Smooth muscle cell (in vitro differentiated cells): ENCODE results near the gene WHRN. TPM values are rescaled to one million over a fixed set of nuclear protein-coding genes. Genes with fewer than 3 reads are reported as not detected.

Experiments used
- DNase-seq: peaks from one replicate; lab custom pipeline; 2025; ENCODE audit not compliant: unreplicated experiment; lab: John Stamatoyannopoulos, UW
- H2AFZ ChIP-seq: fragments of 200-600 bp; sonication (generic); 2 replicates; pipeline ENCODE4 v1.6.0; 2016; ENCODE audit warnings: antibody characterized with exemption, low read depth, mild to moderate bottlenecking
- H3F3A ChIP-seq: fragments of 200-600 bp; sonication (generic); 2 replicates; pipeline ENCODE4 v1.6.0; 2017; ENCODE audit warnings: antibody characterized with exemption, low read depth
- H3K27ac ChIP-seq: fragments of 200-600 bp; sonication (generic); 2 replicates; pipeline ENCODE4 v1.5.1; 2016; ENCODE audit warnings: low read depth, mild to moderate bottlenecking
- H3K27me3 ChIP-seq: fragments of 200-600 bp; sonication (generic); 2 replicates; pipeline ENCODE4 v1.6.1; 2016; ENCODE audit warnings: low read depth, mild to moderate bottlenecking
- H3K36me3 ChIP-seq: fragments of 200-600 bp; sonication (generic); 2 replicates; pipeline ENCODE4 v1.5.1; 2016; ENCODE audit warnings: low read depth
- H3K4me1 ChIP-seq: fragments of 200-600 bp; sonication (generic); 2 replicates; pipeline ENCODE4 v1.5.1; 2016; ENCODE audit warnings: low read depth
- H3K4me2 ChIP-seq: fragments of 200-600 bp; sonication (generic); 2 replicates; pipeline ENCODE4 v1.6.0; 2016; ENCODE audit warnings: mild to moderate bottlenecking
- H3K4me3 ChIP-seq: fragments of 200-600 bp; sonication (generic); 2 replicates; pipeline ENCODE4 v1.5.1; 2016; ENCODE audit warnings: mild to moderate bottlenecking
- H3K79me2 ChIP-seq: fragments of 200-600 bp; sonication (generic); 2 replicates; pipeline ENCODE4 v1.6.0; 2016; ENCODE audit warnings: low read depth, mild to moderate bottlenecking
- H3K9ac ChIP-seq: fragments of 200-600 bp; sonication (generic); 2 replicates; pipeline ENCODE4 v1.6.0; 2016; ENCODE audit warnings: low read depth
- H3K9me3 ChIP-seq: fragments of 200-600 bp; sonication (generic); replicated peaks from 2 replicates; pipeline ENCODE4 v1.5.1; 2016; ENCODE audit warnings: low read depth
- H4K20me1 ChIP-seq: fragments of 200-600 bp; sonication (generic); 2 replicates; pipeline ENCODE4 v1.6.0; 2016; ENCODE audit warnings: low read depth
- WGBS: methylation state at CpG from one replicate; pipeline ENCODE4 v1.1.7; 2016; ENCODE audit warnings: low lambda C conversion rate; 5-methylcytosine and 5-hydroxymethylcytosine counted together
- polyA plus RNA-seq: library from polyadenylated mRNA; unstranded; fragments of >200 nt; fragmentation: Nextera tagmentation; extraction: Ambion mirVana; gene quantifications from 2 replicates; pipeline ENCODE4 v1.2.1, GENCODE V29; 2016
- total RNA-seq: library from RNA; depleted of rRNA; stranded (reverse); fragments of >200 nt; gene quantifications from 2 replicates; pipeline ENCODE4 v1.2.3, GENCODE V29; 2014
- TF ChIP-seq, protein P1 (sequence below): fragments of 200-600 bp; sonication (generic); IDR thresholded peaks from 2 replicates; pipeline ENCODE4 v1.5.1; 2017; ENCODE audit warnings: borderline replicate concordance, mild to moderate bottlenecking, antibody characterized with exemption; ENCODE audit not compliant: insufficient read depth, poor library complexity, severe bottlenecking

The WHRN gene
- total and polyA plus RNA-seq, 2 experiments from 2014 or later, result 3.6 to 12.9 TPM

- H3K79me2 ChIP-seq, result peaks cover 27% of the 10 kb centered on the region
- no peak overlapping the region for H2AFZ ChIP-seq
- peak overlapping the region; percentile 83 for H3K4me2 ChIP-seq
- peak overlapping the region; percentile 64 for H3K4me3 ChIP-seq
- no peaks in the 10 kb centered on the region for H3K27me3 ChIP-seq
- TF ChIP-seq, protein P1, sequence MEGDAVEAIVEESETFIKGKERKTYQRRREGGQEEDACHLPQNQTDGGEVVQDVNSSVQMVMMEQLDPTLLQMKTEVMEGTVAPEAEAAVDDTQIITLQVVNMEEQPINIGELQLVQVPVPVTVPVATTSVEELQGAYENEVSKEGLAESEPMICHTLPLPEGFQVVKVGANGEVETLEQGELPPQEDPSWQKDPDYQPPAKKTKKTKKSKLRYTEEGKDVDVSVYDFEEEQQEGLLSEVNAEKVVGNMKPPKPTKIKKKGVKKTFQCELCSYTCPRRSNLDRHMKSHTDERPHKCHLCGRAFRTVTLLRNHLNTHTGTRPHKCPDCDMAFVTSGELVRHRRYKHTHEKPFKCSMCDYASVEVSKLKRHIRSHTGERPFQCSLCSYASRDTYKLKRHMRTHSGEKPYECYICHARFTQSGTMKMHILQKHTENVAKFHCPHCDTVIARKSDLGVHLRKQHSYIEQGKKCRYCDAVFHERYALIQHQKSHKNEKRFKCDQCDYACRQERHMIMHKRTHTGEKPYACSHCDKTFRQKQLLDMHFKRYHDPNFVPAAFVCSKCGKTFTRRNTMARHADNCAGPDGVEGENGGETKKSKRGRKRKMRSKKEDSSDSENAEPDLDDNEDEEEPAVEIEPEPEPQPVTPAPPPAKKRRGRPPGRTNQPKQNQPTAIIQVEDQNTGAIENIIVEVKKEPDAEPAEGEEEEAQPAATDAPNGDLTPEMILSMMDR, result no peak
- no peaks in the 10 kb centered on the region for H4K20me1 ChIP-seq
- peak overlapping the region; percentile 60 for H3K27ac ChIP-seq
- no peaks in the 10 kb centered on the region for H3K9me3 ChIP-seq
- WGBS, result 48% methylated on average over 16 of the region's 16 CpGs
- no peak overlapping the region for H3K9ac ChIP-seq
- H3K36me3 ChIP-seq, result no peaks in the 10 kb centered on the region
- H3K4me1 ChIP-seq, result peaks cover 8% of the 10 kb centered on the region
- DNase-seq, result peak; percentile 9
- peaks cover 14% of the 10 kb centered on the region for H3F3A ChIP-seq
Observed at GRCh38 chr9:114396558-114397218, 108.6 kb downstream of the WHRN start.

- Histone ChIP-seq H4K20me1 (no peaks in the 10 kb centered on the region), H2AFZ (no peak overlapping the region), H3K4me3 (no peak overlapping the region), H3F3A (peaks cover 14% of the 10 kb centered on the region), H3K9me3 (no peaks in the 10 kb centered on the region), H3K27me3 (no peaks in the 10 kb centered on the region), H3K4me2 (no peak overlapping the region), H3K4me1 (peaks cover 8% of the 10 kb centered on the region), H3K9ac (no peak overlapping the region), H3K27ac (no peak overlapping the region), H3K36me3 (no peaks in the 10 kb centered on the region), H3K79me2 (peaks cover 34% of the 10 kb centered on the region)
- 96% methylated on average over 5 of the region's 5 CpGs for WGBS
- DNase-seq, result no peak
- TF ChIP-seq, protein P1, result no peak
Observed at GRCh38 chr9:114395768-114396167, 109.5 kb downstream of the WHRN start.

DNA sequence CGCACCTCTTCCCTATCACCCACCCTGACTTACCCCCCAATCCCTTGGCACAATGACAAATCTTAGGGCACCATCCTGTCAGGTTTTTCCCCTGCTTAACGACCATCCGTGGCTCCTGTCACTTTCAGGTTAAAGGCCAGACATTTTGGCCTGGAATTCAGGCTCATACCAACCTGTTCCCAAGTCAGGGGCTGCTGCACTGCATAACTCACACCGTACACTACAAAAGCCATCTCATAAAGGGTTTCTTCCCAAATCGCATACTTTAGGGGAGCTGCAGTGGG, 110.0 kb downstream of the WHRN start:
- Histone ChIP-seq H3K9me3 (no peaks in the 10 kb centered on the region), H3K36me3 (no peaks in the 10 kb centered on the region), H3K79me2 (peaks cover 37% of the 10 kb centered on the region), H3K9ac (no peak overlapping the region), H3K27me3 (no peaks in the 10 kb centered on the region), H3K27ac (no peak overlapping the region), H3K4me2 (no peak overlapping the region), H3K4me3 (no peak overlapping the region), H3K4me1 (peaks cover 8% of the 10 kb centered on the region), H4K20me1 (no peaks in the 10 kb centered on the region), H3F3A (peaks cover 14% of the 10 kb centered on the region), H2AFZ (no peak overlapping the region)
- TF ChIP-seq, protein P1, result no peak
- WGBS, result 59% methylated on average over 5 of the region's 5 CpGs
- no peak for DNase-seq
